CD14-positive monocyte (primary cell): Measurements from ENCODE around the gene LRRC4C. TPM values are rescaled to one million over a fixed set of nuclear protein-coding genes. Genes with fewer than 3 reads are reported as not detected.
"Not testable (repeated sequence)": the region's sequence is repeated elsewhere in the genome, so short reads cannot be mapped to it uniquely, and the experiment has no call there.

Experiments
- DNase-seq, 3 donors: peaks; one replicate each; pipeline ENCODE4 v3.0.0-alpha.2; 2011 to 2022
- H2AFZ ChIP-seq: 2 replicates; pipeline ENCODE4 v1.6.0; 2012; ENCODE audit warnings: mild to moderate bottlenecking, low read depth, low read length, inconsistent platforms; ENCODE audit not compliant: insufficient read depth, poor library complexity, severe bottlenecking
- H3K27ac ChIP-seq, 2 donors: 1 replicate in 1 of 2; 2 replicates in 1 of 2; pipeline ENCODE4 v1.5.1; 2012 to 2013; ENCODE audit warnings: low read length in 2 of 2, control low read depth in 1 of 2, inconsistent platforms in 1 of 2, low read depth in 1 of 2, mild to moderate bottlenecking in 1 of 2
- H3K27me3 ChIP-seq, 2 donors: one replicate each; pipeline versions ENCODE4 v1.6.0 to v1.6.1; 2011 to 2013; ENCODE audit warnings: low read length in 2 of 2; ENCODE audit not compliant: control insufficient read depth in 2 of 2, insufficient read depth in 2 of 2
- H3K36me3 ChIP-seq, 2 donors: replicated peaks in 1 of 2; 1 replicate in 1 of 2; 2 replicates in 1 of 2; pipeline versions ENCODE4 v1.5.1 to v1.6.1; 2012 to 2013; ENCODE audit warnings: low read length in 2 of 2, control low read depth in 1 of 2, inconsistent platforms in 1 of 2, mild to moderate bottlenecking in 1 of 2; ENCODE audit not compliant: insufficient read depth in 2 of 2, control insufficient read depth in 1 of 2
- H3K4me1 ChIP-seq, 2 donors: 1 replicate in 1 of 2; 2 replicates in 1 of 2; pipeline versions ENCODE4 v1.5.1 to v1.6.1; 2012 to 2013; ENCODE audit warnings: low read length in 2 of 2, control low read depth in 1 of 2, inconsistent platforms in 1 of 2, mild to moderate bottlenecking in 1 of 2, moderate library complexity in 1 of 2; ENCODE audit not compliant: insufficient read depth in 2 of 2, control insufficient read depth in 1 of 2
- H3K4me2 ChIP-seq: replicated peaks from 2 replicates; pipeline ENCODE3; 2012; ENCODE audit warnings: low read length, moderate library complexity, mild to moderate bottlenecking; ENCODE audit not compliant: poor library complexity, severe bottlenecking; ENCODE audit errors: extremely low read depth
- H3K4me3 ChIP-seq, 3 experiments: fragments of 200-600 bp in 1 of 3; sonication (generic) in 1 of 3; replicated peaks in 1 of 3; 1 replicate in 2 of 3; 2 replicates in 1 of 3; pipeline ENCODE4 v1.5.1; 2011 to 2013; ENCODE audit warnings: low read length in 3 of 3, mild to moderate bottlenecking in 3 of 3, control low read depth in 2 of 3, low read depth in 2 of 3, inconsistent platforms in 1 of 3, moderate library complexity in 1 of 3
- H3K79me2 ChIP-seq: 2 replicates; pipeline ENCODE4 v1.6.0; 2012; ENCODE audit warnings: mild to moderate bottlenecking, control low read depth, inconsistent platforms, low read length, moderate library complexity; ENCODE audit not compliant: insufficient read depth
- H3K9ac ChIP-seq: 2 replicates; pipeline ENCODE4 v1.6.0; 2017; ENCODE audit warnings: low read length, mild to moderate bottlenecking; ENCODE audit not compliant: insufficient read depth, poor library complexity, severe bottlenecking
- H3K9me3 ChIP-seq, 2 donors: replicated peaks in 1 of 2; 1 replicate in 1 of 2; 2 replicates in 1 of 2; pipeline versions ENCODE4 v1.5.1 to v1.6.1; 2012 to 2013; ENCODE audit warnings: low read length in 2 of 2, control low read depth in 1 of 2; ENCODE audit not compliant: control insufficient read depth in 1 of 2, insufficient read depth in 1 of 2
- H4K20me1 ChIP-seq: 2 replicates; pipeline ENCODE4 v1.6.0; 2012; ENCODE audit warnings: mild to moderate bottlenecking, low read length, control low read depth, moderate library complexity; ENCODE audit not compliant: insufficient read depth
- H3K27ac Mint-ChIP-seq, 7 donors: one replicate each; pipeline ENCODE4 v1.8.0; 2020; ENCODE audit warnings: mild to moderate bottlenecking in 7 of 7, mixed read lengths in 7 of 7, moderate library complexity in 6 of 7, inconsistent platforms in 2 of 7
- H3K27me3 Mint-ChIP-seq, 3 donors: one replicate each; pipeline ENCODE4 v1.8.0; 2021 to 2022; ENCODE audit warnings: low read depth in 3 of 3, mild to moderate bottlenecking in 3 of 3, mixed read lengths in 3 of 3, moderate library complexity in 3 of 3, inconsistent platforms in 1 of 3
- H3K36me3 Mint-ChIP-seq, 2 donors: one replicate each; pipeline ENCODE4 v1.8.0; 2020; ENCODE audit warnings: mixed read lengths in 2 of 2, inconsistent platforms in 1 of 2, mild to moderate bottlenecking in 1 of 2
- H3K4me1 Mint-ChIP-seq: one replicate; pipeline ENCODE4 v1.8.0; 2020; ENCODE audit warnings: mild to moderate bottlenecking, mixed read lengths
- H3K4me3 Mint-ChIP-seq, 2 donors: one replicate each; pipeline ENCODE4 v1.8.0; 2020; ENCODE audit warnings: mild to moderate bottlenecking in 2 of 2, mixed read lengths in 2 of 2, moderate library complexity in 1 of 2
- H3K9me3 Mint-ChIP-seq, 7 donors: one replicate each; pipeline ENCODE4 v1.8.0; 2020 to 2022; ENCODE audit warnings: mixed read lengths in 7 of 7, mild to moderate bottlenecking in 6 of 7, moderate library complexity in 6 of 7, inconsistent platforms in 2 of 7
- CTCF ChIP-seq: fragments of 200-600 bp; IDR thresholded peaks from one replicate; pipeline ENCODE4 v1.8.0; 2022; ENCODE audit warnings: antibody characterized with exemption, mild to moderate bottlenecking
- WGBS: methylation state at CpG from one replicate; pipeline ENCODE4 v1.1.5; 2013; ENCODE audit warnings: missing lambda C conversion rate; ENCODE audit not compliant: insufficient coverage; 5-methylcytosine and 5-hydroxymethylcytosine counted together
- intact Hi-C, 2 donors: fragments of 100-400 bp; cut with micrococcal nuclease; formaldehyde crosslinking; loops; one replicate each; pipeline versions ENCODE4 v1.15.0 to v1.15.1; 2023
- polyA plus RNA-seq, 3 donors: library from polyadenylated mRNA; depleted of rRNA in 1 of 3; unstranded in 2 of 3; stranded (reverse) in 1 of 3; fragments of 300-500 nt in 2 of 3; fragments of >200 nt in 1 of 3; fragmentation: Illumina TruSeq in 2 of 3; gene quantifications; 1 replicate in 2 of 3; 2 replicates in 1 of 3; pipeline ENCODE4 v1.2.3, GENCODE V29; 2012 to 2021

Gene LRRC4C
- polyA plus RNA-seq, 3 donors = not detected

DNA sequence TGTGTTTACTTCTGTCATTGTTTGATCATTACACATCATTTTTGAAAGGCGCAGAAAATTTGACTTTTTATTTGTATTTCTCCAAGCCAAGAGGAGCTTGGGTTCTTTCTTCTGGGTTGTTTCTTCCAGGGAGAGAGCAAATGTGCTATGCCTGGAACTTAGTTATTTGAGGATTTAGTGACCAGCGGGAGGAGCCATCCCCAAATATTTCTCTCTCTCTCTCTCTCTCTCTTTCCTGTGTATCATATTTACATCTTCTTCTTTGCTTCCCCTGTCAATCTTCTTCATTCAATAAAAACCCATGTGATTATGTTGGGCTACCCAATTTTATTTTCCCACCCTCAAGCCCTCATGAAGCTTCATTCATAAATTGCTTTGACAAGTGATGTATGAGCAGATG lies 534.5 kb downstream of the LRRC4C start:
- TF ChIP-seq CTCF = no peak
- Mint-ChIP-seq H3K27me3 (no peaks in the 10 kb centered on the region), H3K27ac (no peak overlapping the region), H3K36me3 (no peaks in the 10 kb centered on the region), H3K4me1 (no peaks in the 10 kb centered on the region), H3K4me3 (no peak overlapping the region), H3K9me3 (peaks cover 0 to 2% (median 0%) of the 10 kb centered on the region in 7 donors)
- H3K4me2 ChIP-seq = no peak overlapping the region
- no peaks in the 10 kb centered on the region for H3K27me3 ChIP-seq
- no peaks in the 10 kb centered on the region for H3K79me2 ChIP-seq
- H3K36me3 ChIP-seq = no peaks in the 10 kb centered on the region
- H3K4me1 ChIP-seq = no peaks in the 10 kb centered on the region
- no peak overlapping the region for H3K4me3 ChIP-seq
- DNase-seq = no peak
- H3K9ac ChIP-seq = no peak overlapping the region
- no peaks in the 10 kb centered on the region for H3K9me3 ChIP-seq
- no peak overlapping the region for H3K27ac ChIP-seq
- no peak overlapping the region for H2AFZ ChIP-seq
- WGBS = no CpG with 5 or more reads among the region's 2 CpGs
- no peaks in the 10 kb centered on the region for H4K20me1 ChIP-seq
- intact Hi-C loops = no loop called here

GRCh38 chr11:40921246-40921645 lies 538.2 kb downstream of the LRRC4C start:
- H2AFZ ChIP-seq = no peak overlapping the region
- H3K27ac ChIP-seq = no peak overlapping the region
- DNase-seq = no peak
- H3K9ac ChIP-seq = no peak overlapping the region
- no peaks in the 10 kb centered on the region for H3K36me3 ChIP-seq
- no peaks in the 10 kb centered on the region for H3K79me2 ChIP-seq
- no peak overlapping the region for H3K4me2 ChIP-seq
- no peak overlapping the region for H3K4me3 ChIP-seq
- H3K27ac Mint-ChIP-seq = no peak overlapping the region
- intact Hi-C loops = no loop called here
- TF ChIP-seq CTCF = no peak
- no peaks in the 10 kb centered on the region for H3K4me1 ChIP-seq
- H3K36me3 Mint-ChIP-seq = no peaks in the 10 kb centered on the region
- H3K9me3 ChIP-seq = no peaks in the 10 kb centered on the region
- H3K27me3 ChIP-seq = no peaks in the 10 kb centered on the region
- no peaks in the 10 kb centered on the region for H3K4me1 Mint-ChIP-seq
- H3K27me3 Mint-ChIP-seq = no peaks in the 10 kb centered on the region
- no peak overlapping the region for H3K4me3 Mint-ChIP-seq
- peaks cover 0 to 2% (median 0%) of the 10 kb centered on the region in 7 donors for H3K9me3 Mint-ChIP-seq
- H4K20me1 ChIP-seq = no peaks in the 10 kb centered on the region

DNA sequence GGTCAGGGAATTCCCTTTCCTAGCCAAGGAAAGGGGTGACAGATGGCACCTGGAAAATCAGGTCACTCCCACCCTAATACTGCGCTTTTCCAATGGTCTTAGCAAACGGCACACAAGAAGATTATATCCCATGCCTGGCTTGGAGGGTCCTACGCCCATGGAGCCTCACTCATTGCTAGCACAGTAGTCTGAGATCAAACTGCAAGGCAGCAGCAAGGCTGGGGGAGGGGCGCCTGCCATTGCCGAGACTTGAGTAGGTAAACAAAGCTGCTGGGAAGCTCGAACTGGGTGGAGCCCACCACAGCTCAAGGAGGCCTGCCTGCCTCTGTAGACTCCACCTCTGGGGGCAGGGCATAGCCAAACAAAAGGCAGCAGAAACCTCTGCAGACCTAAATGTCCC lies 548.7 kb downstream of the LRRC4C start:
- H3K4me1 Mint-ChIP-seq, H3K27ac ChIP-seq, H2AFZ ChIP-seq, H3K9ac ChIP-seq, H3K9me3 ChIP-seq, H4K20me1 ChIP-seq, H3K27me3 ChIP-seq, H3K36me3 Mint-ChIP-seq, H3K36me3 ChIP-seq, H3K4me3 Mint-ChIP-seq, H3K4me1 ChIP-seq, intact Hi-C loops, H3K4me2 ChIP-seq, H3K4me3 ChIP-seq, H3K27ac Mint-ChIP-seq, H3K79me2 ChIP-seq, DNase-seq, H3K27me3 Mint-ChIP-seq: not testable (repeated sequence)
- 87% methylated on average over 4 of the region's 6 CpGs for WGBS
- H3K9me3 Mint-ChIP-seq = peaks cover 2 to 23% (median 5%) of the 10 kb centered on the region in 7 donors
